CD4-positive, alpha-beta T cell (primary cell): ENCODE results near the gene RAET1G. TPM values are rescaled to one million over a fixed set of nuclear protein-coding genes. Genes with fewer than 3 reads are reported as not detected.

Experiments used
- ATAC-seq: fragments of 200-7000 bp; cut with Tn5 transposase; one replicate; pipeline ENCODE4 v1.10.0; 2022; ENCODE audit warnings: mild to moderate bottlenecking; ENCODE audit not compliant: poor library complexity
- CTCF ChIA-PET: fragments of 350-600 bp; sonication (Branson Sonifier 250); formaldehyde crosslinking; loops from one replicate; lab custom pipeline; 2021; ENCODE audit warnings: antibody characterized with exemption, inconsistent platforms; lab: Charles Lee
- POLR2A ChIA-PET: fragments of 350-600 bp; sonication (Branson Sonifier 250); formaldehyde crosslinking; loops from one replicate; lab custom pipeline; 2021; ENCODE audit warnings: antibody characterized with exemption, inconsistent platforms; lab: Charles Lee
- DNase-seq, 14 experiments: peaks; one replicate each; pipeline ENCODE4 v3.0.0-alpha.2; 2013 to 2020; ENCODE audit warnings: mixed read lengths in 2 of 14
- H3K27ac ChIP-seq, 2 donors: one replicate each; pipeline versions ENCODE4 v1.5.1 to v1.7.0; 2013; ENCODE audit warnings: low read length in 2 of 2, low read depth in 1 of 2, mild to moderate bottlenecking in 1 of 2
- H3K27me3 ChIP-seq, 2 experiments: 1 replicate in 1 of 2; 2 replicates in 1 of 2; pipeline versions ENCODE4 v1.6.1 to v1.7.0; 2013; ENCODE audit warnings: low read length in 2 of 2, control low read depth in 1 of 2, mild to moderate bottlenecking in 1 of 2, moderate library complexity in 1 of 2; ENCODE audit not compliant: insufficient read depth in 2 of 2, control insufficient read depth in 1 of 2
- H3K36me3 ChIP-seq: one replicate; pipeline ENCODE4 v1.6.1; 2013; ENCODE audit warnings: low read length, control low read depth; ENCODE audit not compliant: insufficient read depth
- H3K4me1 ChIP-seq: one replicate; pipeline ENCODE4 v1.6.1; 2013; ENCODE audit warnings: low read length, control low read depth; ENCODE audit not compliant: insufficient read depth
- H3K4me3 ChIP-seq: one replicate; pipeline ENCODE4 v1.5.1; 2013; ENCODE audit warnings: mild to moderate bottlenecking, low read length, moderate library complexity
- H3K9me3 ChIP-seq, 2 experiments: 1 replicate in 1 of 2; 2 replicates in 1 of 2; pipeline versions ENCODE4 v1.6.1 to v1.7.0; 2013; ENCODE audit warnings: low read length in 2 of 2, mild to moderate bottlenecking in 2 of 2, control low read depth in 1 of 2, moderate library complexity in 1 of 2; ENCODE audit not compliant: control insufficient read depth in 1 of 2, insufficient read depth in 1 of 2
- H3K27ac Mint-ChIP-seq: one replicate; pipeline ENCODE4 v1.8.0; 2020; ENCODE audit warnings: mixed read lengths
- H3K27me3 Mint-ChIP-seq: one replicate; pipeline ENCODE4 v1.8.0; 2021; ENCODE audit warnings: mixed read lengths
- H3K36me3 Mint-ChIP-seq: one replicate; pipeline ENCODE4 v1.8.0; 2021; ENCODE audit warnings: low read depth, mixed read lengths
- H3K4me1 Mint-ChIP-seq: one replicate; pipeline ENCODE4 v1.8.0; 2021; ENCODE audit warnings: low read depth, mixed read lengths
- H3K4me3 Mint-ChIP-seq: one replicate; pipeline ENCODE4 v1.8.0; 2020; ENCODE audit warnings: mild to moderate bottlenecking, mixed read lengths
- H3K9me3 Mint-ChIP-seq: one replicate; pipeline ENCODE4 v1.8.0; 2020; ENCODE audit warnings: mixed read lengths
- CTCF ChIP-seq: fragments of 200-600 bp; IDR thresholded peaks from one replicate; pipeline ENCODE4 v1.8.0; 2022; ENCODE audit warnings: antibody characterized with exemption, mild to moderate bottlenecking
- intact Hi-C, 2 experiments: fragments of 100-400 bp; cut with DNase I in 1 of 2; cut with micrococcal nuclease in 1 of 2; formaldehyde crosslinking; loops; one replicate each; pipeline versions ENCODE4 v1.15.1 to v1.9.0; 2023 to 2025; cut with DNase I, micrococcal nuclease
- total RNA-seq, 174 experiments: library from RNA in 2 of 174; stranded (reverse) in 2 of 174; gene quantifications; one replicate each; pipeline ENCODE4 v1.2.3 and lab custom pipeline; 2021 to 2026

Gene RAET1G
- total RNA-seq, 2 experiments from 2014 or later, result not detected

- Mint-ChIP-seq H3K4me3 (no peak overlapping the region), H3K27ac (no peak overlapping the region), H3K36me3 (no peaks in the 10 kb centered on the region), H3K27me3 (peaks cover 59% of the 10 kb centered on the region), H3K9me3 (no peaks in the 10 kb centered on the region), H3K4me1 (no peaks in the 10 kb centered on the region)
- ATAC-seq, result no peak
- H3K4me3 ChIP-seq, result no peak overlapping the region
- H3K27ac ChIP-seq, result no peak overlapping the region
- no peaks in the 10 kb centered on the region for H3K4me1 ChIP-seq
- H3K36me3 ChIP-seq, result no peaks in the 10 kb centered on the region
- H3K9me3 ChIP-seq, result no peaks in the 10 kb centered on the region
- TF ChIP-seq CTCF, result no peak
- ChIA-PET CTCF (no interaction called here), POLR2A (interaction anchor here (0.7 kb wide), 1 partner anchor 12 kb away, joined by 3 read pairs; no protein-coding TSS in a partner anchor)
- intact Hi-C loops, result no loop called here
- peaks cover 6 to 12% of the 10 kb centered on the region in 2 experiments for H3K27me3 ChIP-seq
- DNase-seq, result no peak
Observed at GRCh38 chr6:149881860-149882259, 41.1 kb downstream of the RAET1G start.

GRCh38 chr6:149881066-149881766 is 41.7 kb downstream of the RAET1G start:
- no peak overlapping the region for H3K4me3 ChIP-seq
- DNase-seq (no peak), ATAC-seq (no peak)
- Mint-ChIP-seq H3K4me1 (no peaks in the 10 kb centered on the region), H3K36me3 (no peaks in the 10 kb centered on the region), H3K27ac (no peak overlapping the region), H3K9me3 (no peaks in the 10 kb centered on the region), H3K4me3 (no peak overlapping the region), H3K27me3 (peaks cover 66% of the 10 kb centered on the region)
- no peak for TF ChIP-seq CTCF
- CTCF ChIA-PET, result interaction anchor here (0.8 kb wide), 1 partner anchor 15 kb away, joined by 3 read pairs; no protein-coding TSS in a partner anchor
- H3K27ac ChIP-seq, result no peak overlapping the region
- H3K27me3 ChIP-seq, result peaks cover 9 to 17% of the 10 kb centered on the region in 2 experiments
- intact Hi-C loops, result no loop called here
- no peaks in the 10 kb centered on the region for H3K36me3 ChIP-seq
- H3K4me1 ChIP-seq, result no peaks in the 10 kb centered on the region
- H3K9me3 ChIP-seq, result no peaks in the 10 kb centered on the region
- POLR2A ChIA-PET, result no interaction called here

DNA sequence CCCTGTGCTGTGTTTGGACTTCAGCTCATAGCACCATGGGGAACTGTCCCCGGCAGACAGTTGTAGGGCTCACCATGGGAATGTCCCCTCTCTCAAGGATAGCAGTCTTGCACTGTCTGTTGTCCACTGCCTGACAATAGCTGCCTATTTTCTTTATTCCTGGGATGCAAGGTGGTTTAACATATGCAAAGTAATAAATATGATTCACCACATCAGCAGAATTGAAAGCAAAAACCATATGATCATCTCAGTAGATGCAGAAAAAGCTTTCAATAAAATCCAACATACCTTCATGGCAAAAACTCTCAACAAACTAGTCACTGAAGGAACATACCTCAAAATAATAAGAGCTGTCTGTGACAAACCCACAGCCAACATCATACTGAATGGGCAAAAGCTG is 45.3 kb downstream of the RAET1G start:
- ATAC-seq, result no peak
- no peaks in the 10 kb centered on the region for H3K4me1 ChIP-seq
- Mint-ChIP-seq H3K4me3 (no peak overlapping the region), H3K27me3 (peaks cover 68% of the 10 kb centered on the region), H3K9me3 (no peaks in the 10 kb centered on the region), H3K27ac (no peak overlapping the region), H3K36me3 (no peaks in the 10 kb centered on the region), H3K4me1 (no peaks in the 10 kb centered on the region)
- no peak overlapping the region for H3K4me3 ChIP-seq
- H3K9me3 ChIP-seq, result no peaks in the 10 kb centered on the region
- no peak for DNase-seq
- H3K27me3 ChIP-seq, result peaks cover 9 to 24% of the 10 kb centered on the region in 2 experiments
- TF ChIP-seq CTCF, result no peak
- H3K36me3 ChIP-seq, result no peaks in the 10 kb centered on the region
- CTCF ChIA-PET, result no interaction called here
- intact Hi-C loops, result no loop called here
- no peak overlapping the region for H3K27ac ChIP-seq
- POLR2A ChIA-PET, result interaction anchor here (1.8 kb wide), 1 partner anchor 9 kb away, joined by 4 read pairs; no protein-coding TSS in a partner anchor
